ENCODE measurements around the gene METRNL. TPM values are rescaled to one million over a fixed set of nuclear protein-coding genes. Genes with fewer than 3 reads are reported as not detected.
A peak's percentile ranks its signal among the peaks of the same experiment; 100 is the strongest.
"Not testable (repeated sequence)": the region's sequence is repeated elsewhere in the genome, so short reads cannot be mapped to it uniquely, and the experiment has no call there.

METRNL gene
- total RNA-seq, 1 experiment from 2014 or later = 29.0 TPM

DNA sequence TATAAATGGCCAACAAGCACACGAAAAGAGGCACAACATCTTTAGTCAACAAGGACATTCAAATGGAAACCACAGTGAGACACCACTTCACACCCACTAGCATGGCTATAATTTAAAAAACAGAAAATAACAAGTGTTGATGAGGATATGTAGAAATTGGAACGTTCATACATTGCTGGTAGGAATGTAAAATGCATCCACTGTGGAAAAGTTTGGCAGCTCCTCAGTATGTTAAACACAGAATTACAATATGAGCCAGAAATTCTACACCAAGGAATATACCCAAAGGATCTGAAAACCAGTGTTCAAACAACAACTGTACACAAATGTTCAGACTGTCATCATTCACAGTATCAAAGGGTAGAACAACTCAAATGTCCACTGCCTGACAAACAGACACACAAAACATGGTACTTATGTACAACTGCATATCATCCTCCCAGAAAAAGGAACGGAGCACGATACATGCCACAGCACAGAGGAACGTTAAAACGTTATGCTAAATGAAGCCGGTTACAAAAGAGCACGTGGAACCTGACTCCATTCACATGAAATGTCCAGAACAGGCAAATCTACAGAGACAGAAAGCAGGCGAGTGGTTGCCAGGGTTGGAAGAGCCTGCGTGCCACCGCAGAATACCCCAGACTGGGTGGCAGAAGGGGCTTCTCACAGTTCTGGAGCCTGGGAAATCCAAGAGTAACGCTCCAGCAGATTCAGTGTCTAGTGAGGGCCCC, 32.8 kb upstream of the METRNL start:
- Mint-ChIP-seq H3K36me3 (ENCODE audit: insufficient read depth, unreplicated experiment) (peaks cover 17% of the 10 kb centered on the region), H3K9me3 (ENCODE audit: low read depth, unreplicated experiment) (peaks cover 9% of the 10 kb centered on the region), H3K4me1 (ENCODE audit: low read depth, unreplicated experiment) (peaks cover 22% of the 10 kb centered on the region), H3K27me3 (ENCODE audit: unreplicated experiment) (no peaks in the 10 kb centered on the region), H3K27ac (ENCODE audit: unreplicated experiment) (no peak overlapping the region), H3K4me3 (ENCODE audit: low read depth, unreplicated experiment) (no peak overlapping the region)
- CTCF ChIA-PET = no interaction called here
- intact Hi-C loops (cut with micrococcal nuclease; ENCODE audit: unreplicated experiment) = no loop called here
- TF ChIP-seq, protein P1, sequence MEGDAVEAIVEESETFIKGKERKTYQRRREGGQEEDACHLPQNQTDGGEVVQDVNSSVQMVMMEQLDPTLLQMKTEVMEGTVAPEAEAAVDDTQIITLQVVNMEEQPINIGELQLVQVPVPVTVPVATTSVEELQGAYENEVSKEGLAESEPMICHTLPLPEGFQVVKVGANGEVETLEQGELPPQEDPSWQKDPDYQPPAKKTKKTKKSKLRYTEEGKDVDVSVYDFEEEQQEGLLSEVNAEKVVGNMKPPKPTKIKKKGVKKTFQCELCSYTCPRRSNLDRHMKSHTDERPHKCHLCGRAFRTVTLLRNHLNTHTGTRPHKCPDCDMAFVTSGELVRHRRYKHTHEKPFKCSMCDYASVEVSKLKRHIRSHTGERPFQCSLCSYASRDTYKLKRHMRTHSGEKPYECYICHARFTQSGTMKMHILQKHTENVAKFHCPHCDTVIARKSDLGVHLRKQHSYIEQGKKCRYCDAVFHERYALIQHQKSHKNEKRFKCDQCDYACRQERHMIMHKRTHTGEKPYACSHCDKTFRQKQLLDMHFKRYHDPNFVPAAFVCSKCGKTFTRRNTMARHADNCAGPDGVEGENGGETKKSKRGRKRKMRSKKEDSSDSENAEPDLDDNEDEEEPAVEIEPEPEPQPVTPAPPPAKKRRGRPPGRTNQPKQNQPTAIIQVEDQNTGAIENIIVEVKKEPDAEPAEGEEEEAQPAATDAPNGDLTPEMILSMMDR (IDR thresholded peaks at IDR 0.05; ENCODE audit: unreplicated experiment) = no peak
- no TSS peak for BruUV-seq (replicated peaks)
- DNase-seq = no peak

DNA sequence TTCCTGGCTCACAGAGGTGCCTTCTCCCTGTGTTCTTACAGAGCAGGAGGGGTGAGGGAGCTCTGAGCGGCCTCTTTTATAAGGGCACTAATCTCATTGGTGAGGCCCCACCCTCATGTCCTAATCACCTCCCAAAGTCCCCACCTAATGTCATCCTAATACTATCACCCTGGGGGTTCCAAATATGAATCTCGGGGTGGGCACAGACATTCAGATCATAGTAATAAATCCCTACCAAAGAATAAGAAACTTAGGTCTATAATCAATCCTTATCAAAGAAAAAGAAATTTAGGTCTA, 32.3 kb upstream of the METRNL start:
- Mint-ChIP-seq H3K4me3 (ENCODE audit: low read depth, unreplicated experiment) (no peak overlapping the region), H3K4me1 (ENCODE audit: low read depth, unreplicated experiment) (peaks cover 22% of the 10 kb centered on the region), H3K9me3 (ENCODE audit: low read depth, unreplicated experiment) (peaks cover 8% of the 10 kb centered on the region), H3K36me3 (ENCODE audit: insufficient read depth, unreplicated experiment) (peaks cover 22% of the 10 kb centered on the region), H3K27ac (ENCODE audit: unreplicated experiment) (no peak overlapping the region), H3K27me3 (ENCODE audit: unreplicated experiment) (no peaks in the 10 kb centered on the region)
- no TSS peak for BruUV-seq (replicated peaks)
- no peak for DNase-seq
- intact Hi-C loops (cut with micrococcal nuclease; ENCODE audit: unreplicated experiment) = no loop called here
- CTCF ChIA-PET = no interaction called here
- TF ChIP-seq, protein P1 (IDR thresholded peaks at IDR 0.05; ENCODE audit: unreplicated experiment) = no peak

DNA sequence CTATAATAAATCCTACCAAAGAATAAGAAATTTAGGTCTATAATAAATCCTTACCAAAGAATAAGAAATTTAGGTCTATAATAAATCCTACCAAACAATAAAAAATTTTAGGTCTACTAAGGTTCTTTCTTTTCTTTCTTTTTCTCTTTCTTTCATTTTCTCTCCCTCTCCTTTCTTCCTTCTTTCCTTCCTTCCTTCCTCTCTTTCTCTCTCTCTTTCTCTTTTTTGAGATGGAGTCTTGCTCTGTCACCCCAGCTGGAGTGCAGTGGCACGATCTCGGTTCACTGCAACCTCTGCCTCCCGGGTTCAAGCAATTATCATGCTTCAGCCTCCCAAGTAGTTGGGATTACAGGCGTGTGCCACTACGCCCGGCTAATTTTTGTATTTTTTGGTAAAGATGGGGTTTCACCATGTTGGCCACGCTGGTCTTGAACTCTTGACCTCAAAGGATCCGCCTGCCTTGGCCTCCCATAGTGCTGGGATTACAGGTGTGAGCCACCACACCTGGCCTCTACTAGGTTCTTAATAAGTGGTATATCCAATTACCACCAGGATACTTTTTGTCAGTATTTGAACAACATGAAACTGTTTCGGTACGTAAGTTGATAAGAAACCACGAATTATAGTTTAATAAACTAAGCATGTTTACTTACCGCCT, 31.5 kb upstream of the METRNL start:
- H3K27ac Mint-ChIP-seq (ENCODE audit: unreplicated experiment) = peak overlapping the region; percentile 75
- H3K36me3 Mint-ChIP-seq (ENCODE audit: insufficient read depth, unreplicated experiment) = peaks cover 23% of the 10 kb centered on the region
- H3K9me3 Mint-ChIP-seq (ENCODE audit: low read depth, unreplicated experiment); H3K27me3 Mint-ChIP-seq (ENCODE audit: unreplicated experiment); DNase-seq; intact Hi-C loops (cut with micrococcal nuclease; ENCODE audit: unreplicated experiment): not testable (repeated sequence)
- H3K4me3 Mint-ChIP-seq (ENCODE audit: low read depth, unreplicated experiment) = peak overlapping the region; percentile 57
- CTCF ChIA-PET = interaction anchor here (0.8 kb wide), 1 partner anchor 12 kb away, joined by 3 read pairs; no protein-coding TSS in a partner anchor
- peaks cover 22% of the 10 kb centered on the region for H3K4me1 Mint-ChIP-seq (ENCODE audit: low read depth, unreplicated experiment)
- BruUV-seq (replicated peaks) = TSS peak; percentile 49

DNA sequence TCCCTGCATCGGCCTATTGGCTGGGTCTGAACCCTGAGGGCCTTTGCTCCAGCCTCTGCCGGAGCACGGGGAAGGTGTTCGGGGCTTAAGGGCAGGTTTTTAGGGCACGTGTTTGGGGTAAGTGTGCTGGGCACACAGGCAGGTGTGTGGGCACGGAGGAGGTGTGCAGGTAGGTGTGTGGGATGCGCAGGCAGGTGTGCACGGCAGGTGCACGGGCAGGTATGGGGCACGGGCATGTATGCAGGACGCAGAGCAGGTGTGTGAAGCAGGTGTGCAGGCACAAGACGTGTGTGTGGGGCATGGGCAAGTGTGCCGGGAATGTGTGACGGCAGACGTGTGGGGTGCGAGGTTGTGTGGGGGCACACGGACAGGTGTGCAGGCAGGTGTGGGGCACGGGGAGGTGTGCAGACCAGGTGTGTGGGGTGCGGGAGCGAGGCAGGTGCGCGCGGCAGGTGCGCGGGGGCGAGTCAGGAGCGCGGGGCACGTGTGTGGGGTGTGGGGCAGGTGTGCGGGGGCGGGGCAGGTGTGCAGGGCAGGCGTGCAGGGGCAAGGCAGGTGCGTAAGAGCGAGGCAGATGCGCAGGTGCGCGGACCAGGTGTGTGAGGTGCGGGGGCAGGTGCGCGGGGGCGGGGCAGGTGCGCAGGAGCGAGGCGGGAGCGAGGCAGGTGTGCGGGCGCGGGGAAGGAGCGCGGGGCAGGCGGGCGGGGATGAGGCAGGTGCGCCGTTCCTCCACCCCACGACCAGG, 28.6 kb upstream of the METRNL start:
- Mint-ChIP-seq H3K27me3 (ENCODE audit: unreplicated experiment) (no peaks in the 10 kb centered on the region), H3K9me3 (ENCODE audit: low read depth, unreplicated experiment) (peaks cover 4% of the 10 kb centered on the region), H3K4me3 (ENCODE audit: low read depth, unreplicated experiment) (peak overlapping the region; percentile 82), H3K36me3 (ENCODE audit: insufficient read depth, unreplicated experiment) (peaks cover 23% of the 10 kb centered on the region), H3K27ac (ENCODE audit: unreplicated experiment) (peak overlapping the region; percentile 82), H3K4me1 (ENCODE audit: low read depth, unreplicated experiment) (peaks cover 30% of the 10 kb centered on the region)
- intact Hi-C loops (cut with micrococcal nuclease; ENCODE audit: unreplicated experiment) = no loop called here
- TF ChIP-seq, protein P1 (IDR thresholded peaks at IDR 0.05; ENCODE audit: unreplicated experiment) = no peak
- no TSS peak for BruUV-seq (replicated peaks)
- CTCF ChIA-PET = no interaction called here
- peak; percentile 62 for DNase-seq

Data from Calu3 (cell line).